HUES6 (cell line): ENCODE measurements around the gene PRADC1.

ENCODE experiments used
- H3K27ac ChIP-seq: 2 replicates; pipeline ENCODE4 v1.7.0; 2013; ENCODE audit warnings: low read depth, mild to moderate bottlenecking, low read length, inconsistent platforms
- H3K27me3 ChIP-seq: 2 replicates; pipeline ENCODE4 v1.6.1; 2013; ENCODE audit warnings: low read length; ENCODE audit not compliant: control insufficient read depth, insufficient read depth
- H3K36me3 ChIP-seq: 2 replicates; pipeline ENCODE4 v1.6.1; 2013; ENCODE audit warnings: low read length; ENCODE audit not compliant: control insufficient read depth, insufficient read depth
- H3K4me1 ChIP-seq: 2 replicates; pipeline ENCODE4 v1.6.1; 2013; ENCODE audit warnings: low read length; ENCODE audit not compliant: control insufficient read depth, insufficient read depth
- H3K4me3 ChIP-seq: 2 replicates; pipeline ENCODE4 v1.5.1; 2013; ENCODE audit warnings: low read depth, low read length
- H3K9ac ChIP-seq: one replicate; pipeline ENCODE4 v1.6.1; 2013; ENCODE audit warnings: mild to moderate bottlenecking, low read length
- H3K9me3 ChIP-seq: 2 replicates; pipeline ENCODE4 v1.6.1; 2013; ENCODE audit warnings: low read depth, low read length; ENCODE audit not compliant: control insufficient read depth, insufficient read depth

The PRADC1 gene

DNA sequence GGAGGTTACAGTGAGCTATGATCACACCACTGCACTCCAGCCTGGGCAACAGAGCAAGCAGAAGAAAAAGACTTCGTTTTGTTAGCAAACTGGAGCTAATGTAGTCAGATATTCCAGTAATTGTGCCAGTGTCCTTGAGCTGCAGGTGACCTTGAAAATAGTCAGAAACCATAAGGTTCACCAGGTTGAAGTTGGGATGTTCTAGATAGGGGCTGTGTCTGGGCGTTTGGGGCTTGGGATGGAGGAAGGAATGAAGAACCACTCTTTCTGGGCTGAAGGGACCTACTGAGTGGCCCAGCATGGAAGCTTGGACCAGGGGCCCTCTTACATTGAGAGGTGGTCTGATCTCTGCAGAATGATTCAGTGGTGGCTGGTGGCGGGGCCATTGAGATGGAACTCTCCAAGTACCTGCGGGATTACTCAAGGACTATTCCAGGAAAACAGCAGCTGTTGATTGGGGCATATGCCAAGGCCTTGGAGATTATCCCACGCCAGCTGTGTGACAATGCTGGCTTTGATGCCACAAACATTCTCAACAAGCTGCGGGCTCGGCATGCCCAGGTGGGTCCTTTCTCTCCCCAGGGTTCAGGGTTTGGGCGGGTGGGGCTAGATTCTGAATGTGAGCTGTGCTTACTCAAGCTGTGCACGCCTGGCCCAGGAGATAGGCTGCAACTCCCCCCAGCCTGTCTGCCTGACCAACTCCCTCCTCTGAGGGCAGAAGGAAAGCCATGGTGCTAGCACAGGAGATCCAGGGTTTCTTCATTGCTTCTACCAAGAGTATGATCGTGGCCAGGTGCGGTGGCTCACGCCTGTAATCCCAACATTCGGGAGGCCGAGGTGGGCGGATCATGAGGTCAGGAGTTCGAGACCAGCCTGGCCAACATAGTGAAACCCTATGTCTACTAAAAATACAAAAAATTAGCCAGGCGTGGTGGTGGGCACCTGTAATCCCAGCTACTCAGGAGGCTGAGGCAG, 18.1 kb upstream of the PRADC1 start:
- Histone ChIP-seq H3K27me3 (no peaks in the 10 kb centered on the region), H3K4me1 (no peaks in the 10 kb centered on the region), H3K27ac (no peak overlapping the region)

DNA sequence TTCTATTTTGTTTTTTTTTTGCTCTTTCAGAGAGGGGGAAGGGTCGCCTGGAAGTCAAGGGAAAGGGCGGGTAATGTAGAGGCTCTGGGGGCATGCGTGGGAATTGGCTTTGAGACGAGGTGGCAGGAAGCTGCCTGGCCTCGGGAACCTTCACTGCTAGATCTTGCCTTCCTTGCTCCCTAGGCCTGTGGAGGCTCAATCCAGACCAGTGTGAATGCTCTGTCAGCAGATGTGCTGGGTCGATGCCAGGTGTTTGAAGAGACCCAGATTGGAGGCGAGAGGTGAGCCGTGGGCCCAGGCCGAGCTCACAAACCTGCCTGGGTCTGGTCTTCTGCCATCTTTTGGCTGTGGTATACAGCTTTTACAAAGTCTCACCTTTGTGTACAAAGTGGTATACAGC, 16.6 kb upstream of the PRADC1 start:
- Histone ChIP-seq H3K9ac (no peak overlapping the region), H3K4me3 (no peak overlapping the region), H3K27me3 (no peaks in the 10 kb centered on the region), H3K9me3 (no peaks in the 10 kb centered on the region), H3K36me3 (peaks cover 96% of the 10 kb centered on the region), H3K4me1 (no peaks in the 10 kb centered on the region), H3K27ac (no peak overlapping the region)

More for the DNA sequence above, 18.1 kb upstream of the PRADC1 start:
- Histone ChIP-seq H3K36me3 (peaks cover 84% of the 10 kb centered on the region), H3K4me3 (no peak overlapping the region), H3K9ac (no peak overlapping the region), H3K9me3 (no peaks in the 10 kb centered on the region)

DNA sequence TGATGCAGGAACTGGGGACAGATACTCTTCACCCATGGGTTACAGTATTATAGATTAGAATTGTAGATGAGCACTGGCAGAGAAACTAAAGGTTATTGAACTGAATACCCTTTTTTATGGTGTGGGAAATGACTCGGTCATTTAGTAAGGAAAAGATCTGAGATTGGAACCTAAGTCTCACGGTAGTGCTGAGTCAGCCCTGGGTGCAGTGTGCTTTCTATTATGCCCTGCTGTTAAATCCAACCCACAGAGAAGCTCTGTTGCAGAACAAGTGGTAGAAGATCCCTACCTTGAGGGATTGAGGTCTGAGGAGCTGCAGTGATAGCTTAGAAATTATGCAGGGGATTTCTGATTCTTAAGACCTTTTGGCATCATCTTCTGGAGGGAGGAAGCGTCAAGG, 13.8 kb upstream of the PRADC1 start:
- Histone ChIP-seq H3K9ac (no peak overlapping the region), H3K27me3 (no peaks in the 10 kb centered on the region), H3K4me1 (no peaks in the 10 kb centered on the region), H3K36me3 (peaks cover 99% of the 10 kb centered on the region), H3K9me3 (no peaks in the 10 kb centered on the region), H3K27ac (no peak overlapping the region), H3K4me3 (no peak overlapping the region)

DNA sequence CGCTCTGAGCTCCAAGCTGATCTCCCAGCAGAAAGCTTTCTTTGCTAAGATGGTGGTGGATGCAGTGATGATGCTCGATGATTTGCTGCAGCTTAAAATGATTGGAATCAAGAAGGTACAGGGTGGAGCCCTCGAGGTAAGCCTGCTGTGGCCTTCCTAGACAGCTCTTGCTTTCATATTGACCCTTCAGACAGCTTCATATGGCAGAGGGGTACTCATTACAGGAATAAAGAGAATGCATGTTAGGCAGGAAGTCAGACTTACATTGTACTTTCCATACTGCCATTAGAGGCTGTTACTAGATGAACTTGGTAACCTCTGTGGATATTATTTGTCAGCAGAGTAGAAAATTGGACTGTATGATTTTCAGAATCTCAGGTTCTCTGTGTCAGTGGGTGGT, 11.5 kb upstream of the PRADC1 start:
- Histone ChIP-seq H3K27ac (no peak overlapping the region), H3K36me3 (peaks cover 95% of the 10 kb centered on the region), H3K9ac (peak overlapping the region; percentile 52), H3K9me3 (no peaks in the 10 kb centered on the region), H3K4me3 (no peak overlapping the region), H3K27me3 (no peaks in the 10 kb centered on the region), H3K4me1 (no peaks in the 10 kb centered on the region)

DNA sequence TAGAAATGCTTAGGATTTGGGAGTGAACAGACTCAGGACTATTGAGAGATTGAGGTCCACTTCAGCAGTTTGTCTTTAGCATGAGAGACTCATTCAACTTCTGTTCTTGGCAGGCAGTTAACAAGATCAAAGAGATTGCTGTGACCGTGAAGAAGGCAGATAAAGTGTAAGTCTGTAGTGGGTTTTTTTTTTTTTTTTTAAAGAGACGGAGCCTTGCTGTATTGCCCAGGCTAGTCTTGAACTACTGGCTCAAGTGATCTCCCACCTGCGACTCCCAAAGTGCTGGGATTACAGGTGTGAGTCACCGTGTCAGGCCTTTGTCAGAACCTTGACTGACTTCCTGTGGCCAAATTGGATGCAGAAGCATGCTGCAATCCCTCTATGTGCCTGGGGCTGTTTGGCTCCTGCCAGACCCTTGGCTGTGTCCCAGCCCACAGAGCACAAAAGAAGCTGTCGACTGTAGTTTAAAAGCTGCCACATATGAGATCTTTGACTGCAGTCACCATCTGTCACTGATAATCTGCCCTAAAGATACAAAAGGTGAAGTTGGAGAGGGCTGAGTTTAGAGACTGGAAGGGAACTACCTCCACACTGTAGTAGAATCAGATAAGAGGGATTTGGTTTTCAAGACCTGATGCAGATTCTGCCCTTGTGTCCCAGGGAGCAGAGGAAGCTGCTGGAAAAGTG, 11.0 kb upstream of the PRADC1 start:
- no peak overlapping the region for H3K4me3 ChIP-seq
- no peaks in the 10 kb centered on the region for H3K27me3 ChIP-seq
- H3K36me3 ChIP-seq: peaks cover 95% of the 10 kb centered on the region
- H3K4me1 ChIP-seq: no peaks in the 10 kb centered on the region
- H3K9me3 ChIP-seq: no peaks in the 10 kb centered on the region
- peak overlapping the region; percentile 52 for H3K9ac ChIP-seq
- no peak overlapping the region for H3K27ac ChIP-seq

DNA sequence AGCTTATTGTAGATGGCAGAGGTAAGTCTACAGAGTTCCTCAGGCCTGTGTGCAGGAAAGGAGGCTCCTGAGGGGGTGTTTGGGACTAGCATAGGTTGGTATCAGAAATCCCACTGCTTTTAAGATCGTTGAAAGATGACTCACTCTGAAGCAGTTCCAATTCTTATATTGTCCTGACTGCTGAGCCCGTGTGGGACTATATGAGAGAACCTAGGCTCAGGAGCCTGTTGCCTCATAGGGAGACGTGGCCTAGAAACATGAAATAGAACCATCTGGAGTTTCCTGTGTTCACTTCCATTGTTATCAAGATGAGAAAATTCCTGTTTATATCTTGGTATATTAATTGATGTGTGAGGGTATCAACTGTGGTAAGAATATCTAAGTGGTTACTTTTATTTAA, 6.7 kb upstream of the PRADC1 start:
- peaks cover 66% of the 10 kb centered on the region for H3K36me3 ChIP-seq
- no peaks in the 10 kb centered on the region for H3K27me3 ChIP-seq
- no peaks in the 10 kb centered on the region for H3K9me3 ChIP-seq
- H3K4me1 ChIP-seq: peaks cover 24% of the 10 kb centered on the region
- no peak overlapping the region for H3K27ac ChIP-seq
- H3K4me3 ChIP-seq: no peak overlapping the region
- no peak overlapping the region for H3K9ac ChIP-seq

DNA sequence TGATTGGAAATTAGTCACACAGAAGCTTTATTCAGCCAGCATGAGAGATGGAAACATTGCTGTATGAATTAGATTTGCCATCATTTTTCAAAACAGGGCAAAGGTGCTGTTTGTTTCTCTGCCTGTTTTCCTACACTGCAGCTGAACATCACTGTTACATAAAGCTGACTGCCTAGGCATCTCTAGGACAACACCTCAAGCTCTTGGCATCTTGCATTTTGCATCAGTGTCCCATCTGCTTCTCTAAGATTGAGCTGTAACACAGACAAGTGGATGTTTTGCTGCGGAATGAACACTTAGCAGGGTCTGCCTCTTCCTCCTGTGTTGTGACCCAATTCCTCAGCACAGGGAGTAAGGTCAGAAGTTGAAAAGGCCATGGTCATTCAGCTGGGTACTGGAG, 5.9 kb upstream of the PRADC1 start:
- Histone ChIP-seq H3K9me3 (no peaks in the 10 kb centered on the region), H3K27me3 (no peaks in the 10 kb centered on the region), H3K36me3 (peaks cover 58% of the 10 kb centered on the region), H3K27ac (peak overlapping the region; percentile 49; the same call in 1 of the 2 replicates), H3K9ac (no peak overlapping the region), H3K4me3 (no peak overlapping the region), H3K4me1 (peaks cover 24% of the 10 kb centered on the region)

DNA sequence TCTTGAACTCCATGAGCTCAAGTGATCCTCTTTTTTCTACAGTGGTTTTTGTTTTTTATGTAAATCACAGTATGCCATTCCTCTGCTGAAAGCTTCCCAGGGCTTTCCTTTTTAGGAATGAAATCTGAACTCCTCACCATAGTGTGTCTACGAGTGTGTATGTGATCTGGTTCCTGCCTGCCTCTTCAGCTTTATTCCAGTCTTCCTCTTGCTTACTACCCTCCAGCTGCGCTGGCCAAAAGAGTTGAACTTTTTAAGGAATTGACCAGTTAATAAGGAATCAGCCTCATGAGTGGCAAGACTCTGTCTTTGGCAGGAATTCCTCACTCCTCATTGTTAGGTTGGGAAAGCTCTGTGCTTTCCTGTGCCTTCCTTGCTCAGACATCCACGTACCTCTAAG, 5.1 kb upstream of the PRADC1 start:
- Histone ChIP-seq H3K4me3 (peak overlapping the region; percentile 10; the same call in 1 of the 2 replicates), H3K27me3 (no peaks in the 10 kb centered on the region), H3K4me1 (peaks cover 24% of the 10 kb centered on the region), H3K36me3 (peaks cover 49% of the 10 kb centered on the region), H3K9me3 (no peaks in the 10 kb centered on the region), H3K27ac (peak overlapping the region; percentile 49), H3K9ac (peak overlapping the region; percentile 62)

DNA sequence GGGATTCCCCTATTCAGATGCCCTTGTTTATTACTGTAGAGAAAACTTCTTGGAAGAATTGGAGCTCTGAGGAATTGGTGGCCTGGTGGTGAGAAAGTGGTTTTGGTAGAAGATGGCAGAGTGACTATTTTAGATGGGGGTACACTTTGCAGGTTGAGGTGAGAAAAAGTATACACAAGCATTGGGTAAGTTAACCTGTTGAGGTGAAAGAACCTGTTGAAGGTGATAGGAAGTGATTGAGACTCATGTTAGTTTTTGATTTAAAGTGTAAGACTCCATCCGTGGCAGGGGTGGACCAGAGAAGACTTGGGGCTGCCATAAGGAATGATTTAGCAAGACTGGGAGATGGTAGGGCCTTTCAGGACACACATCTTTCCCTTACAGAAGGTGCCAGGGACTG, 4.1 kb upstream of the PRADC1 start:
- Histone ChIP-seq H3K27ac (no peak overlapping the region), H3K27me3 (no peaks in the 10 kb centered on the region), H3K9ac (no peak overlapping the region), H3K4me3 (no peak overlapping the region), H3K4me1 (peaks cover 27% of the 10 kb centered on the region), H3K9me3 (no peaks in the 10 kb centered on the region), H3K36me3 (peaks cover 41% of the 10 kb centered on the region)

DNA sequence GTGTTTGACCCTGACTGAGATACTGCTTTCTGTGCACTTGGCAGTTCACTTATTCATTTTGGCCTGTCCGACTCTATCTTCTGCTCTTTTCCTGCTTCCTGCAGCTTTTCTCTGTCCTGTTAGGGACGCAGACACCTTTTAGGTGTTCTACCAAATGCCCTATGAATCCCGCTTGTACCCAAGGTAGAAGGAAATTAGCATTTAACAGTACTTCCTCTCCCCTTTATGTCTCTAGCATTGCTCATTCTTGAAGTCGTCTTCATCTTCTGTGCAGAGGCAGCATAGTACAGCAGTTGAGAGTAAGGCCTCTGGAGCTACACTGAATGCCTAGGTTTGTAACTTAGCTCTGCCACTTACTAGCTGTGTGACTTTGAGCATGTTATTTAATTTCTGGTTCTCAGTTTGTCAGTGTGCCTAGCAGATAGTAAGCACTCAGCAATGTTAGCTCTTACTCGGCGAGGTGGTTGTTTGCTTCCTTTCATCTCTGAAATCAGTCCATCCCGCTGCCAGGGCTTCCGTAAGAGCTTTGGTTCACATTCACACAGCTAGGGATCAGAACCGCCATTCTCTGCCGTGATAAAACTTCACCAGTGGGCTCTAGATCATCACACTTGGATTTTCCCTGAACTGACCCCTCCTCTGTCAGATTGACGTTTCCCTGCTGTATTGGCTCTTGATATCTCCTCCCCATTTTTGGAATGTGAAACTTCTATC, 2.4 kb upstream of the PRADC1 start:
- no peaks in the 10 kb centered on the region for H3K9me3 ChIP-seq
- H3K36me3 ChIP-seq: peaks cover 27% of the 10 kb centered on the region
- peaks cover 27% of the 10 kb centered on the region for H3K4me1 ChIP-seq
- H3K4me3 ChIP-seq: peak overlapping the region; percentile 92
- H3K27me3 ChIP-seq: no peaks in the 10 kb centered on the region
- peak overlapping the region; percentile 92 for H3K9ac ChIP-seq
- no peak overlapping the region for H3K27ac ChIP-seq
